GM23338 (cell line): ENCODE measurements around the gene SEC24C.

Source experiments
- EZH2 ChIP-seq: fragments of 200-600 bp; sonication (generic); IDR thresholded peaks from one replicate; pipeline ENCODE4 v1.8.0; 2017; ENCODE audit warnings: antibody characterized with exemption, mild to moderate bottlenecking, low read depth; ENCODE audit not compliant: unreplicated experiment
- JUNB ChIP-seq: IDR thresholded peaks from one replicate; pipeline ENCODE4 v1.6.1; 2016; ENCODE audit warnings: antibody characterized with exemption; ENCODE audit not compliant: unreplicated experiment
- POLR2AphosphoS5 ChIP-seq: IDR thresholded peaks from 2 replicates; pipeline ENCODE4 v1.6.1; 2016; ENCODE audit warnings: antibody characterized with exemption, low read depth
- TF ChIP-seq, protein P1 (sequence below), 2 experiments: fragments of 200-600 bp in 1 of 2; sonication (generic) in 1 of 2; conservative IDR thresholded peaks; 2 replicates each; pipeline versions ENCODE4 v1.5.1 to v1.6.1; 2016 to 2017; ENCODE audit warnings: antibody characterized with exemption in 2 of 2, low read depth in 2 of 2, mild to moderate bottlenecking in 2 of 2, moderate library complexity in 1 of 2
- TF ChIP-seq, protein P2 (sequence below): IDR thresholded peaks from one replicate; pipeline ENCODE4 v1.6.1; 2018; ENCODE audit warnings: antibody characterized with exemption; ENCODE audit not compliant: unreplicated experiment
- TF ChIP-seq, protein P3 (sequence below): IDR thresholded peaks from 2 replicates; pipeline ENCODE4 v1.6.1; 2016; ENCODE audit warnings: antibody characterized with exemption

DNA sequence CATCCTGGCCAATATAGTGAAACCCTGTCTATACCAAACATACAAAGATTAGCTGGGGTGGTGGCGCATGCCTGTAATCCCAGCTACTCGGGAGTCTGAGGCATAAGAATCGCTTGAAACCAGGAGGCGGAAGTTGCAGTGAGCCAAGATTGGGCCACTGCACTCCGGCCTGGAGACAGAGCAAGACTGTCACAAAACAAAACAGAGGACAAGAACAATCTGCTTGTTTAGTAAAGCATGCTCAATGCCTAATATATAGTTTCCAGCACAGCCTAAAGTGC lies 1.8 kb upstream of the SEC24C start:
- TF ChIP-seq, protein P1, sequence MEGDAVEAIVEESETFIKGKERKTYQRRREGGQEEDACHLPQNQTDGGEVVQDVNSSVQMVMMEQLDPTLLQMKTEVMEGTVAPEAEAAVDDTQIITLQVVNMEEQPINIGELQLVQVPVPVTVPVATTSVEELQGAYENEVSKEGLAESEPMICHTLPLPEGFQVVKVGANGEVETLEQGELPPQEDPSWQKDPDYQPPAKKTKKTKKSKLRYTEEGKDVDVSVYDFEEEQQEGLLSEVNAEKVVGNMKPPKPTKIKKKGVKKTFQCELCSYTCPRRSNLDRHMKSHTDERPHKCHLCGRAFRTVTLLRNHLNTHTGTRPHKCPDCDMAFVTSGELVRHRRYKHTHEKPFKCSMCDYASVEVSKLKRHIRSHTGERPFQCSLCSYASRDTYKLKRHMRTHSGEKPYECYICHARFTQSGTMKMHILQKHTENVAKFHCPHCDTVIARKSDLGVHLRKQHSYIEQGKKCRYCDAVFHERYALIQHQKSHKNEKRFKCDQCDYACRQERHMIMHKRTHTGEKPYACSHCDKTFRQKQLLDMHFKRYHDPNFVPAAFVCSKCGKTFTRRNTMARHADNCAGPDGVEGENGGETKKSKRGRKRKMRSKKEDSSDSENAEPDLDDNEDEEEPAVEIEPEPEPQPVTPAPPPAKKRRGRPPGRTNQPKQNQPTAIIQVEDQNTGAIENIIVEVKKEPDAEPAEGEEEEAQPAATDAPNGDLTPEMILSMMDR (conservative IDR thresholded peaks at IDR 0.05; ENCODE audit: low read depth in 2 of 2): no peak
- TF ChIP-seq EZH2: no peak
- TF ChIP-seq, protein P2, sequence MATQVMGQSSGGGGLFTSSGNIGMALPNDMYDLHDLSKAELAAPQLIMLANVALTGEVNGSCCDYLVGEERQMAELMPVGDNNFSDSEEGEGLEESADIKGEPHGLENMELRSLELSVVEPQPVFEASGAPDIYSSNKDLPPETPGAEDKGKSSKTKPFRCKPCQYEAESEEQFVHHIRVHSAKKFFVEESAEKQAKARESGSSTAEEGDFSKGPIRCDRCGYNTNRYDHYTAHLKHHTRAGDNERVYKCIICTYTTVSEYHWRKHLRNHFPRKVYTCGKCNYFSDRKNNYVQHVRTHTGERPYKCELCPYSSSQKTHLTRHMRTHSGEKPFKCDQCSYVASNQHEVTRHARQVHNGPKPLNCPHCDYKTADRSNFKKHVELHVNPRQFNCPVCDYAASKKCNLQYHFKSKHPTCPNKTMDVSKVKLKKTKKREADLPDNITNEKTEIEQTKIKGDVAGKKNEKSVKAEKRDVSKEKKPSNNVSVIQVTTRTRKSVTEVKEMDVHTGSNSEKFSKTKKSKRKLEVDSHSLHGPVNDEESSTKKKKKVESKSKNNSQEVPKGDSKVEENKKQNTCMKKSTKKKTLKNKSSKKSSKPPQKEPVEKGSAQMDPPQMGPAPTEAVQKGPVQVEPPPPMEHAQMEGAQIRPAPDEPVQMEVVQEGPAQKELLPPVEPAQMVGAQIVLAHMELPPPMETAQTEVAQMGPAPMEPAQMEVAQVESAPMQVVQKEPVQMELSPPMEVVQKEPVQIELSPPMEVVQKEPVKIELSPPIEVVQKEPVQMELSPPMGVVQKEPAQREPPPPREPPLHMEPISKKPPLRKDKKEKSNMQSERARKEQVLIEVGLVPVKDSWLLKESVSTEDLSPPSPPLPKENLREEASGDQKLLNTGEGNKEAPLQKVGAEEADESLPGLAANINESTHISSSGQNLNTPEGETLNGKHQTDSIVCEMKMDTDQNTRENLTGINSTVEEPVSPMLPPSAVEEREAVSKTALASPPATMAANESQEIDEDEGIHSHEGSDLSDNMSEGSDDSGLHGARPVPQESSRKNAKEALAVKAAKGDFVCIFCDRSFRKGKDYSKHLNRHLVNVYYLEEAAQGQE: no peak
- TF ChIP-seq POLR2AphosphoS5: no peak
- TF ChIP-seq, protein P3, sequence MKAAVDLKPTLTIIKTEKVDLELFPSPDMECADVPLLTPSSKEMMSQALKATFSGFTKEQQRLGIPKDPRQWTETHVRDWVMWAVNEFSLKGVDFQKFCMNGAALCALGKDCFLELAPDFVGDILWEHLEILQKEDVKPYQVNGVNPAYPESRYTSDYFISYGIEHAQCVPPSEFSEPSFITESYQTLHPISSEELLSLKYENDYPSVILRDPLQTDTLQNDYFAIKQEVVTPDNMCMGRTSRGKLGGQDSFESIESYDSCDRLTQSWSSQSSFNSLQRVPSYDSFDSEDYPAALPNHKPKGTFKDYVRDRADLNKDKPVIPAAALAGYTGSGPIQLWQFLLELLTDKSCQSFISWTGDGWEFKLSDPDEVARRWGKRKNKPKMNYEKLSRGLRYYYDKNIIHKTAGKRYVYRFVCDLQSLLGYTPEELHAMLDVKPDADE: no peak
- TF ChIP-seq JUNB: no peak
